HG03175 (cell line): Measurements from ENCODE around the gene SNX9.
"Not testable (repeated sequence)": the region's sequence is repeated elsewhere in the genome, so short reads cannot be mapped to it uniquely, and the experiment has no call there.

Experiments
- ATAC-seq: cut with Tn5 transposase; IDR thresholded peaks from one replicate; pipeline ENCODE4 v1.9.1; 2021; ENCODE audit warnings: mild to moderate bottlenecking, moderate library complexity; ENCODE audit not compliant: unreplicated experiment

SNX9 gene

GRCh38 chr6:157823001-157823527, at the start of gene SNX9:
SNX9 (plus strand) TSS chr6:157823246; CDS start chr6:157823435, 189 bp downstream.
- ATAC-seq: peak; percentile 70

GRCh38 chr6:157773248-157773773, 49.7 kb upstream of the SNX9 start:
- no peak for ATAC-seq

- ATAC-seq: no peak
Observed at GRCh38 chr6:157774153-157775135, 48.6 kb upstream of the SNX9 start.

GRCh38 chr6:157775376-157775775, 47.7 kb upstream of the SNX9 start:
- ATAC-seq: no peak

- ATAC-seq: no peak
Observed at GRCh38 chr6:157777344-157777743, 45.7 kb upstream of the SNX9 start.

GRCh38 chr6:157778719-157779118, 44.3 kb upstream of the SNX9 start:
- ATAC-seq: no peak

GRCh38 chr6:157779705-157780604, 43.1 kb upstream of the SNX9 start:
- ATAC-seq: no peak

- no peak for ATAC-seq
Observed at GRCh38 chr6:157785636-157786035, 37.4 kb upstream of the SNX9 start.

- ATAC-seq: no peak
Observed at GRCh38 chr6:157786221-157786620, 36.8 kb upstream of the SNX9 start.

- ATAC-seq: no peak
Observed at GRCh38 chr6:157787080-157787479, 36.0 kb upstream of the SNX9 start.

GRCh38 chr6:157788180-157788579, 34.9 kb upstream of the SNX9 start:
- no peak for ATAC-seq

GRCh38 chr6:157789297-157789696, 33.7 kb upstream of the SNX9 start:
- ATAC-seq: no peak

- no peak for ATAC-seq
Observed at GRCh38 chr6:157789861-157790260, 33.2 kb upstream of the SNX9 start.

GRCh38 chr6:157790548-157791160, 32.4 kb upstream of the SNX9 start:
- no peak for ATAC-seq

- no peak for ATAC-seq
Observed at GRCh38 chr6:157791450-157791849, 31.6 kb upstream of the SNX9 start.

GRCh38 chr6:157792671-157793070, 30.4 kb upstream of the SNX9 start:
- ATAC-seq: no peak

- not testable (repeated sequence) for ATAC-seq
Observed at GRCh38 chr6:157794012-157794411, 29.0 kb upstream of the SNX9 start.

GRCh38 chr6:157795841-157796240, 27.2 kb upstream of the SNX9 start:
- ATAC-seq: no peak

GRCh38 chr6:157798851-157799250, 24.2 kb upstream of the SNX9 start:
- no peak for ATAC-seq

- not testable (repeated sequence) for ATAC-seq
Observed at GRCh38 chr6:157799561-157799960, 23.5 kb upstream of the SNX9 start.
